SJSA1 (cell line): ENCODE data around the gene TMEM190. TPM values are rescaled to one million over a fixed set of nuclear protein-coding genes. Genes with fewer than 3 reads are reported as not detected.
"Not testable (repeated sequence)": the region's sequence is repeated elsewhere in the genome, so short reads cannot be mapped to it uniquely, and the experiment has no call there.

Experiments used
- DNase-seq, 2 experiments: peaks; one replicate each; pipeline ENCODE4 v3.0.0-alpha.2; 2015 to 2020; ENCODE audit warnings: low spot score in 2 of 2, low read depth in 1 of 2
- H3K27ac ChIP-seq: fragments of 250-450 bp; sonication (Bioruptor Pico); 2 replicates; pipeline ENCODE4 v1.5.1; 2020; ENCODE audit warnings: mild to moderate bottlenecking, moderate library complexity
- H3K27me3 ChIP-seq: fragments of 250-450 bp; sonication (Bioruptor Pico); replicated peaks from 2 replicates; pipeline ENCODE4 v1.5.1; 2020; ENCODE audit warnings: mild to moderate bottlenecking, moderate library complexity
- H3K36me3 ChIP-seq: fragments of 250-450 bp; sonication (Bioruptor Pico); 2 replicates; pipeline ENCODE4 v1.5.1; 2020; ENCODE audit warnings: mild to moderate bottlenecking
- H3K4me1 ChIP-seq: fragments of 250-450 bp; sonication (Bioruptor Pico); replicated peaks from 2 replicates; pipeline ENCODE4 v1.6.1; 2021; ENCODE audit warnings: mild to moderate bottlenecking
- H3K4me3 ChIP-seq: fragments of 250-450 bp; sonication (Bioruptor Pico); 2 replicates; pipeline ENCODE4 v1.5.1; 2020; ENCODE audit warnings: mild to moderate bottlenecking
- H3K9me3 ChIP-seq: fragments of 250-450 bp; sonication (Bioruptor Pico); replicated peaks from 2 replicates; pipeline ENCODE4 v1.5.1; 2020; ENCODE audit warnings: mild to moderate bottlenecking
- total RNA-seq: library from RNA; depleted of rRNA; stranded (reverse); fragments of >200 nt; shearing (Covaris generic); gene quantifications from 2 replicates; pipeline ENCODE4 v1.2.3, GENCODE V29; 2014; rRNA removed

TMEM190 gene
- total RNA-seq, result not detected in 2 replicates

- Histone ChIP-seq H3K4me1 (peaks cover 32% of the 10 kb centered on the region), H3K4me3 (no peak within 1 kb of the TSS), H3K27me3 (no peaks in the 10 kb centered on the region), H3K9me3 (no peaks in the 10 kb centered on the region), H3K36me3 (no peaks in the 10 kb centered on the region), H3K27ac (no peak within 1 kb of the TSS)
- DNase-seq, result no peak
Measured at GRCh38 chr19:55376241-55376933, at the start of gene TMEM190. Gene TMEM190 (plus strand): TSS chr19:55376826. CDS start chr19:55376854, 28 bp downstream.

GRCh38 chr19:55328774-55329318 is 47.8 kb upstream of the TMEM190 start:
- H3K27ac ChIP-seq, H3K4me1 ChIP-seq, H3K9me3 ChIP-seq, H3K36me3 ChIP-seq, H3K27me3 ChIP-seq, DNase-seq, H3K4me3 ChIP-seq: not testable (repeated sequence)

- H3K36me3 ChIP-seq, H3K27ac ChIP-seq, H3K4me3 ChIP-seq, DNase-seq, H3K4me1 ChIP-seq, H3K27me3 ChIP-seq, H3K9me3 ChIP-seq: not testable (repeated sequence)
Measured at GRCh38 chr19:55329791-55330190, 46.8 kb upstream of the TMEM190 start.

GRCh38 chr19:55333870-55334269 is 42.8 kb upstream of the TMEM190 start:
- Histone ChIP-seq H3K4me1 (peaks cover 16% of the 10 kb centered on the region), H3K9me3 (no peaks in the 10 kb centered on the region), H3K36me3 (no peaks in the 10 kb centered on the region), H3K4me3 (no peak overlapping the region), H3K27ac (no peak overlapping the region), H3K27me3 (no peaks in the 10 kb centered on the region)
- no peak for DNase-seq

GRCh38 chr19:55336101-55336500 is 40.5 kb upstream of the TMEM190 start:
- H3K27me3 ChIP-seq, result no peaks in the 10 kb centered on the region
- peaks cover 23% of the 10 kb centered on the region for H3K4me1 ChIP-seq
- no peaks in the 10 kb centered on the region for H3K9me3 ChIP-seq
- no peak overlapping the region for H3K4me3 ChIP-seq
- DNase-seq, result peak in 1 of 2 experiments; percentile 46
- H3K36me3 ChIP-seq, result no peaks in the 10 kb centered on the region
- no peak overlapping the region for H3K27ac ChIP-seq

GRCh38 chr19:55339105-55339888 is 37.3 kb upstream of the TMEM190 start, which contains the start of gene KMT5C:
Gene KMT5C (plus strand): TSS chr19:55339876. CDS start chr19:55341937, 2,061 bp downstream.
- DNase-seq, result peak; percentile 100
- peaks cover 5% of the 10 kb centered on the region; the same call in 1 of the 2 replicates for H3K36me3 ChIP-seq
- H3K9me3 ChIP-seq, result no peaks in the 10 kb centered on the region
- H3K27ac ChIP-seq, result peak within 1 kb of the TSS; percentile 99
- H3K4me3 ChIP-seq, result peak within 1 kb of the TSS; percentile 36
- H3K27me3 ChIP-seq, result no peaks in the 10 kb centered on the region
- peaks cover 28% of the 10 kb centered on the region for H3K4me1 ChIP-seq

GRCh38 chr19:55339889-55340783 is 36.5 kb upstream of the TMEM190 start:
- DNase-seq, result peak in 1 of 2 experiments; percentile 44
- Histone ChIP-seq H3K4me3 (peak overlapping the region; percentile 36), H3K36me3 (peaks cover 5% of the 10 kb centered on the region; the same call in 1 of the 2 replicates), H3K27ac (peak overlapping the region; percentile 46), H3K4me1 (peaks cover 28% of the 10 kb centered on the region), H3K9me3 (no peaks in the 10 kb centered on the region), H3K27me3 (no peaks in the 10 kb centered on the region)

- Histone ChIP-seq H3K27me3 (no peaks in the 10 kb centered on the region), H3K36me3 (peaks cover 5% of the 10 kb centered on the region; the same call in 1 of the 2 replicates), H3K4me3 (peak overlapping the region; percentile 36), H3K27ac (no peak overlapping the region), H3K4me1 (peaks cover 28% of the 10 kb centered on the region), H3K9me3 (no peaks in the 10 kb centered on the region)
- DNase-seq, result no peak
Measured at GRCh38 chr19:55340784-55341147, 35.9 kb upstream of the TMEM190 start.

- no peaks in the 10 kb centered on the region for H3K9me3 ChIP-seq
- peak in 1 of 2 experiments; percentile 69 for DNase-seq
- no peak overlapping the region for H3K27ac ChIP-seq
- H3K4me3 ChIP-seq, result no peak overlapping the region
- no peaks in the 10 kb centered on the region for H3K27me3 ChIP-seq
- H3K36me3 ChIP-seq, result peaks cover 5% of the 10 kb centered on the region; the same call in 1 of the 2 replicates
- H3K4me1 ChIP-seq, result peaks cover 27% of the 10 kb centered on the region
Measured at GRCh38 chr19:55341171-55341588, 35.4 kb upstream of the TMEM190 start.

GRCh38 chr19:55341595-55342531 is 34.8 kb upstream of the TMEM190 start:
- no peak overlapping the region for H3K27ac ChIP-seq
- no peaks in the 10 kb centered on the region for H3K27me3 ChIP-seq
- no peaks in the 10 kb centered on the region for H3K9me3 ChIP-seq
- H3K4me1 ChIP-seq, result peaks cover 23% of the 10 kb centered on the region
- peaks cover 5% of the 10 kb centered on the region; the same call in 1 of the 2 replicates for H3K36me3 ChIP-seq
- peak in 1 of 2 experiments; percentile 44 for DNase-seq
- no peak overlapping the region for H3K4me3 ChIP-seq

GRCh38 chr19:55344444-55344843 is 32.2 kb upstream of the TMEM190 start:
- Histone ChIP-seq H3K4me3 (no peak overlapping the region), H3K27me3 (no peaks in the 10 kb centered on the region), H3K9me3 (no peaks in the 10 kb centered on the region), H3K4me1 (peaks cover 15% of the 10 kb centered on the region), H3K36me3 (peaks cover 5% of the 10 kb centered on the region; the same call in 1 of the 2 replicates), H3K27ac (no peak overlapping the region)
- no peak for DNase-seq

GRCh38 chr19:55345101-55345817 is 31.4 kb upstream of the TMEM190 start:
- peaks cover 13% of the 10 kb centered on the region for H3K4me1 ChIP-seq
- no peaks in the 10 kb centered on the region for H3K27me3 ChIP-seq
- H3K9me3 ChIP-seq, result no peaks in the 10 kb centered on the region
- peaks cover 5% of the 10 kb centered on the region; the same call in 1 of the 2 replicates for H3K36me3 ChIP-seq
- no peak overlapping the region for H3K27ac ChIP-seq
- H3K4me3 ChIP-seq, result no peak overlapping the region
- DNase-seq, result no peak
